ENCODE data around the gene ADARB2. TPM values are rescaled to one million over a fixed set of nuclear protein-coding genes. Genes with fewer than 3 reads are reported as not detected.

ADARB2 gene
- total RNA-seq, 4 donors from 2014 or later: 2.3 to 3.7 (median 2.6) TPM

- intact Hi-C loops (cut with DNase I): no loop called here
- Histone ChIP-seq H3K4me3 (no peak overlapping the region), H3K36me3 (peaks cover 36 to 92% (median 75%) of the 10 kb centered on the region in 4 donors), H3K9me3 (no peaks in the 10 kb centered on the region), H3K27ac (replicated peaks in 1 of 4) (no peak overlapping the region), H3K4me1 (no peaks in the 10 kb centered on the region), H3K27me3 (no peaks in the 10 kb centered on the region)
- 98% methylated on average over 20 of the region's 21 CpGs for WGBS
- no peak for TF ChIP-seq POLR2A (IDR thresholded peaks at IDR 0.05; ENCODE audit: low read depth)
- TF ChIP-seq POLR2AphosphoS5 (IDR thresholded peaks at IDR 0.05): no peak
- no peak for TF ChIP-seq EP300 (IDR thresholded peaks at IDR 0.05)
- no peak for TF ChIP-seq CTCF (IDR thresholded peaks at IDR 0.05)
- no peak for DNase-seq (ENCODE audit: extremely low spot score)
These were observed 608.7 kb downstream of the ADARB2 start for GRCh38 chr10:1128649-1129048.

DNA sequence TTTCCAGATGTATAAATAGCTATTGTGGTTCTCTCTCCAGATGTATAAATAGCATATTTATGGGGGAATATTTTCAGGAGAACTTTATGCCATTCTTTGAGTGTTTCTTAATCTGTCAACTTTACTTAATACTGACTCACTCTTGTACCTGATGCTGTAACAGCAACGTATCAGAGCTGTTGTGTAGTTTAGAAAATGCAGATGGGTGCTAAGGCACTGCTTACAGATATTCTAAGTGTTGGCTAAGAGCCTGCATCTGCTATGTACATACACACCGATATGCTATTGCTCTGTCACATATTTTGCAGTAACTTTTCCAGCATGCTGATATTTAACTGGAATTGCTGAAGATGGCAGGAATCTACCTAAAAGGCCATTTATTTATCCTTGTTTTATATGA, 609.2 kb downstream of the ADARB2 start:
- DNase-seq (ENCODE audit: extremely low spot score): no peak
- Histone ChIP-seq H3K9me3 (no peaks in the 10 kb centered on the region), H3K27me3 (no peaks in the 10 kb centered on the region), H3K27ac (replicated peaks in 1 of 4) (no peak overlapping the region), H3K4me3 (no peak overlapping the region), H3K36me3 (peaks cover 36 to 94% (median 77%) of the 10 kb centered on the region in 4 donors), H3K4me1 (no peaks in the 10 kb centered on the region)
- 81% methylated on average over 2 of the region's 2 CpGs for WGBS
- TF ChIP-seq CTCF (IDR thresholded peaks at IDR 0.05): no peak
- no peak for TF ChIP-seq POLR2AphosphoS5 (IDR thresholded peaks at IDR 0.05)
- TF ChIP-seq EP300 (IDR thresholded peaks at IDR 0.05): no peak
- TF ChIP-seq POLR2A (IDR thresholded peaks at IDR 0.05; ENCODE audit: low read depth): no peak
- intact Hi-C loops (cut with DNase I): no loop called here

DNA sequence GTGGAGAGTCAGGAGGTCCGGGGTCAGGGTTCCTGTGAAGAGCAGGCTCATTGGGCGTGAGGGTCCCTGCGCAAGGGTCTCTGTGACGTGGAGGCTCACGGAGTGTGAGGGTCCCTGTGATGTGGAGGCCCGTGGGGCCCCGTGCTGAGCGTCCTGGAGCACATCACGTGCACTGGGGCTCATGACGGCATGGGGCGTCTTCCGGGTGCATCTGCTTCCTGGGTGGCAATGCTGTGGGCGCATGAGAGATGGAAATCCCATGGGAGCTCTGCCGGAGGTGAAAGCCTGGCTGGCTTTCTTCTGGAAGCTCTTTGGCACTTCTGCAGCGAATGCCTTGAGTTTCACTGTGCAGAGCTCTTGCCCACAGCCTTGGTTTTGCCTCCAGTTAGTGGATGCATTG, 609.7 kb downstream of the ADARB2 start:
- DNase-seq (ENCODE audit: extremely low spot score): no peak
- no peaks in the 10 kb centered on the region for H3K9me3 ChIP-seq
- H3K4me1 ChIP-seq: no peaks in the 10 kb centered on the region
- no peak overlapping the region for H3K27ac ChIP-seq (replicated peaks in 1 of 4)
- no peaks in the 10 kb centered on the region for H3K27me3 ChIP-seq
- peaks cover 36 to 96% (median 79%) of the 10 kb centered on the region in 4 donors for H3K36me3 ChIP-seq
- no peak for TF ChIP-seq POLR2AphosphoS5 (IDR thresholded peaks at IDR 0.05)
- no peak for TF ChIP-seq POLR2A (IDR thresholded peaks at IDR 0.05; ENCODE audit: low read depth)
- TF ChIP-seq EP300 (IDR thresholded peaks at IDR 0.05): no peak
- TF ChIP-seq CTCF (IDR thresholded peaks at IDR 0.05): no peak
- intact Hi-C loops (cut with DNase I): no loop called here
- no peak overlapping the region for H3K4me3 ChIP-seq
- WGBS: 95% methylated on average over 14 of the region's 15 CpGs

All from esophagus muscularis mucosa (tissue), 4 donors.